Measurements from ENCODE around the gene CYP4Z1. TPM values are rescaled to one million over a fixed set of nuclear protein-coding genes. Genes with fewer than 3 reads are reported as not detected.
A peak's percentile ranks its signal among the peaks of the same experiment; 100 is the strongest.
"Not testable (repeated sequence)": the region's sequence is repeated elsewhere in the genome, so short reads cannot be mapped to it uniquely, and the experiment has no call there.

Gene CYP4Z1
- polyA plus RNA-seq, 3 donors, result not detected

DNA sequence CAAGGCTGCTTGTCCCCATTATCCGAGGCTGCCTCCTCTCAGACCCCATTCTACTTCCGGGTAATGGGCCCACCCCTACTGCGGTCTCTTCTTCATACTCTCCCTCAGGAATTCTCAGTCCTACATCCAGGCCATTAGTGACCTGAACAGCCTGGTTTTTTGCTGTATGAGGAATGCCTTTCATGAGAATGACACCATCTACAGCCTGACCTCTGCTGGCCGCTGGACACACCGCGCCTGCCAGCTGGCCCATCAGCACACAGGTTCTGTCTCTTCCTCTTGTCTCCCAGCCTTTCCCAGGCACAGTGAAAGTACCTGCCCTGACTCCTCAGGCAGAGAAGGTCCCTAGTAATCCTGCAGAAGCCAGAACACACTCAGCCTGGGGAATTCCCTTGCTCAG is 76.6 kb downstream of the CYP4Z1 start:
- H3K27me3 Mint-ChIP-seq (ENCODE audit: low read depth in 3 of 3); H3K27ac ChIP-seq (ENCODE audit: low read depth in 1 of 2, low read length in 2 of 2); H3K9ac ChIP-seq (ENCODE audit: insufficient read depth, low read length, poor library complexity, severe bottlenecking); H3K4me2 ChIP-seq (replicated peaks; ENCODE audit: extremely low read depth, low read length, poor library complexity, severe bottlenecking); H2AFZ ChIP-seq (ENCODE audit: insufficient read depth, low read depth, low read length, poor library complexity, severe bottlenecking); H3K4me3 Mint-ChIP-seq; intact Hi-C loops (cut with micrococcal nuclease); H4K20me1 ChIP-seq (ENCODE audit: insufficient read depth, low read length); DNase-seq; H3K4me1 ChIP-seq (ENCODE audit: control insufficient read depth in 1 of 2, insufficient read depth in 2 of 2, low read length in 2 of 2); H3K4me1 Mint-ChIP-seq; H3K79me2 ChIP-seq (ENCODE audit: insufficient read depth, low read length); H3K36me3 ChIP-seq (replicated peaks in 1 of 2; ENCODE audit: control insufficient read depth in 1 of 2, insufficient read depth in 2 of 2, low read length in 2 of 2); H3K4me3 ChIP-seq (replicated peaks in 1 of 3; ENCODE audit: low read depth in 2 of 3, low read length in 3 of 3); H3K27me3 ChIP-seq (ENCODE audit: control insufficient read depth in 2 of 2, insufficient read depth in 2 of 2, low read length in 2 of 2); H3K36me3 Mint-ChIP-seq; H3K27ac Mint-ChIP-seq; H3K9me3 Mint-ChIP-seq; H3K9me3 ChIP-seq (replicated peaks in 1 of 2; ENCODE audit: control insufficient read depth in 1 of 2, insufficient read depth in 1 of 2, low read length in 2 of 2): not testable (repeated sequence)
- TF ChIP-seq CTCF (IDR thresholded peaks at IDR 0.05), result peak; percentile 12
- 80% methylated on average over 2 of the region's 6 CpGs for WGBS (ENCODE audit: insufficient coverage)

DNA sequence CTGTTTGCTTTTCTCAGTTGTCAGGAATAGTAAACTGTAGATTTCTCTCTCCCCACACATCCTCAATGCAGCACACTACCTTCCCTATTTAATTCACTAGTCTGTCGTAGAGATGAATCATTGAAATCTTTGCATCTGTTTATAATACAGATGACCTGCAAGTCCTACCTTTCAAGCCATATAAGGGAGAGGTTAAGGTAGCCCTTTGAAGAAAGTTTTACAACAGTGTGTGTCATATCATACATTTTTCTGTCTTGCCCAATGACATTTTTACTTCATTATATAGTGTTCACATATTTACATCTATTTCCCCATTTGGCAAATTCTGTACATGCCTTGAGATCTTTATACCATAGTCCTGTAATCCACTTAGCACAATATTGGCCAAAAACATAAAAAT is 79.5 kb downstream of the CYP4Z1 start:
- H3K4me1 Mint-ChIP-seq; H3K79me2 ChIP-seq (ENCODE audit: insufficient read depth, low read length); H3K36me3 Mint-ChIP-seq; H3K9me3 Mint-ChIP-seq; H3K27ac ChIP-seq (ENCODE audit: low read depth in 1 of 2, low read length in 2 of 2); H2AFZ ChIP-seq (ENCODE audit: insufficient read depth, low read depth, low read length, poor library complexity, severe bottlenecking); H3K4me3 ChIP-seq (replicated peaks in 1 of 3; ENCODE audit: low read depth in 2 of 3, low read length in 3 of 3); H3K27me3 ChIP-seq (ENCODE audit: control insufficient read depth in 2 of 2, insufficient read depth in 2 of 2, low read length in 2 of 2); H3K4me2 ChIP-seq (replicated peaks; ENCODE audit: extremely low read depth, low read length, poor library complexity, severe bottlenecking); H3K9me3 ChIP-seq (replicated peaks in 1 of 2; ENCODE audit: control insufficient read depth in 1 of 2, insufficient read depth in 1 of 2, low read length in 2 of 2); H3K4me3 Mint-ChIP-seq; H3K9ac ChIP-seq (ENCODE audit: insufficient read depth, low read length, poor library complexity, severe bottlenecking); H3K4me1 ChIP-seq (ENCODE audit: control insufficient read depth in 1 of 2, insufficient read depth in 2 of 2, low read length in 2 of 2); DNase-seq; H3K27ac Mint-ChIP-seq; H3K36me3 ChIP-seq (replicated peaks in 1 of 2; ENCODE audit: control insufficient read depth in 1 of 2, insufficient read depth in 2 of 2, low read length in 2 of 2); H4K20me1 ChIP-seq (ENCODE audit: insufficient read depth, low read length): not testable (repeated sequence)
- no CpG with 5 or more reads among the region's 1 CpG for WGBS (ENCODE audit: insufficient coverage)
- intact Hi-C loops (cut with micrococcal nuclease), result loop anchor here in 1 of 2 donors (5.0 kb wide), 1 partner anchor 219 kb away; no protein-coding TSS in a partner anchor
- H3K27me3 Mint-ChIP-seq (ENCODE audit: low read depth in 3 of 3), result peaks cover 1 to 12% (median 2%) of the 10 kb centered on the region in 3 donors

Data from CD14-positive monocyte (primary cell).